Activated CD8-positive, alpha-beta T cell treated with anti-CD3 and anti-CD28 coated beads for 36 hours (primary cell): ENCODE measurements around the gene DPH6. TPM values are rescaled to one million over a fixed set of nuclear protein-coding genes. Genes with fewer than 3 reads are reported as not detected.

ENCODE experiments used
- ATAC-seq: fragments of 200-7000 bp; cut with Tn5 transposase; one replicate; pipeline ENCODE4 v1.10.0; 2021; ENCODE audit warnings: mild to moderate bottlenecking, moderate library complexity
- CTCF ChIA-PET: fragments of 350-600 bp; sonication (Branson Sonifier 250); formaldehyde crosslinking; loops from one replicate; lab custom pipeline; 2021; ENCODE audit warnings: antibody characterized with exemption; lab: Charles Lee
- POLR2A ChIA-PET: fragments of 350-600 bp; sonication (Branson Sonifier 250); formaldehyde crosslinking; loops from one replicate; lab custom pipeline; 2021; ENCODE audit warnings: antibody characterized with exemption; lab: Charles Lee
- DNase-seq: peaks from one replicate; pipeline ENCODE4 v3.0.0-alpha.2; 2020
- H3K27ac Mint-ChIP-seq: one replicate; pipeline ENCODE4 v1.8.0; 2021; ENCODE audit warnings: mild to moderate bottlenecking, mixed read lengths
- H3K27me3 Mint-ChIP-seq: one replicate; pipeline ENCODE4 v1.8.0; 2021; ENCODE audit warnings: mixed read lengths
- H3K36me3 Mint-ChIP-seq: one replicate; pipeline ENCODE4 v1.8.0; 2021; ENCODE audit warnings: low read depth, mixed read lengths
- H3K4me1 Mint-ChIP-seq: one replicate; pipeline ENCODE4 v1.8.0; 2021; ENCODE audit warnings: low read depth, mixed read lengths
- H3K4me3 Mint-ChIP-seq: one replicate; pipeline ENCODE4 v1.8.0; 2021; ENCODE audit warnings: mild to moderate bottlenecking, moderate library complexity, mixed read lengths
- H3K9me3 Mint-ChIP-seq: one replicate; pipeline ENCODE4 v1.8.0; 2021; ENCODE audit warnings: mixed read lengths
- CTCF ChIP-seq: fragments of 200-600 bp; IDR thresholded peaks from one replicate; pipeline ENCODE4 v1.8.0; 2022; ENCODE audit warnings: antibody characterized with exemption, mild to moderate bottlenecking
- intact Hi-C: fragments of 100-400 bp; cut with micrococcal nuclease; formaldehyde crosslinking; loops from one replicate; pipeline ENCODE4 v1.10.0; 2022
- total RNA-seq, 2 experiments: library from RNA; stranded (reverse); gene quantifications; one replicate each; pipeline ENCODE4 v1.2.3, GENCODE V29; 2021

Gene DPH6
- total RNA-seq, 2 experiments from 2014 or later, result 12.0 to 12.9 TPM

GRCh38 chr15:35486296-35486695, 59.7 kb downstream of the DPH6 start:
- H3K4me1 Mint-ChIP-seq, result peaks cover 4% of the 10 kb centered on the region
- no peak for ATAC-seq
- DNase-seq, result no peak
- CTCF ChIA-PET, result no interaction called here
- peaks cover 17% of the 10 kb centered on the region for H3K9me3 Mint-ChIP-seq
- no peak overlapping the region for H3K4me3 Mint-ChIP-seq
- intact Hi-C loops, result no loop called here
- peaks cover 37% of the 10 kb centered on the region for H3K36me3 Mint-ChIP-seq
- H3K27ac Mint-ChIP-seq, result no peak overlapping the region
- POLR2A ChIA-PET, result no interaction called here
- no peak for TF ChIP-seq CTCF
- no peaks in the 10 kb centered on the region for H3K27me3 Mint-ChIP-seq

GRCh38 chr15:35485411-35485810, 60.6 kb downstream of the DPH6 start:
- POLR2A ChIA-PET, result no interaction called here
- H3K36me3 Mint-ChIP-seq, result peaks cover 32% of the 10 kb centered on the region
- H3K27ac Mint-ChIP-seq, result no peak overlapping the region
- no peaks in the 10 kb centered on the region for H3K27me3 Mint-ChIP-seq
- no peak overlapping the region for H3K4me3 Mint-ChIP-seq
- H3K9me3 Mint-ChIP-seq, result peaks cover 17% of the 10 kb centered on the region
- DNase-seq (no peak), ATAC-seq (no peak)
- intact Hi-C loops, result no loop called here
- peaks cover 6% of the 10 kb centered on the region for H3K4me1 Mint-ChIP-seq
- no peak for TF ChIP-seq CTCF
- CTCF ChIA-PET, result no interaction called here

- Mint-ChIP-seq H3K36me3 (peaks cover 32% of the 10 kb centered on the region), H3K9me3 (peaks cover 17% of the 10 kb centered on the region), H3K4me3 (no peak overlapping the region), H3K27me3 (no peaks in the 10 kb centered on the region), H3K4me1 (peaks cover 6% of the 10 kb centered on the region), H3K27ac (no peak overlapping the region)
- ATAC-seq (no peak), DNase-seq (no peak)
- POLR2A ChIA-PET, result no interaction called here
- TF ChIP-seq CTCF, result no peak
- intact Hi-C loops, result no loop called here
- CTCF ChIA-PET, result no interaction called here
These were observed 61.6 kb downstream of the DPH6 start for GRCh38 chr15:35484231-35484945.

- intact Hi-C loops, result no loop called here
- H3K27ac Mint-ChIP-seq, result no peak overlapping the region
- DNase-seq, result no peak
- no peak overlapping the region for H3K4me3 Mint-ChIP-seq
- H3K27me3 Mint-ChIP-seq, result no peaks in the 10 kb centered on the region
- TF ChIP-seq CTCF, result no peak
- ATAC-seq, result peak; percentile 30
- H3K9me3 Mint-ChIP-seq, result peaks cover 6% of the 10 kb centered on the region
- H3K4me1 Mint-ChIP-seq, result peaks cover 6% of the 10 kb centered on the region
- ChIA-PET CTCF (no interaction called here), POLR2A (no interaction called here)
- peaks cover 16% of the 10 kb centered on the region for H3K36me3 Mint-ChIP-seq
These were observed 64.0 kb downstream of the DPH6 start for GRCh38 chr15:35481992-35482391.

- TF ChIP-seq CTCF, result no peak
- H3K4me1 Mint-ChIP-seq, result peaks cover 6% of the 10 kb centered on the region
- intact Hi-C loops, result no loop called here
- peaks cover 2% of the 10 kb centered on the region for H3K9me3 Mint-ChIP-seq
- H3K4me3 Mint-ChIP-seq, result no peak overlapping the region
- ATAC-seq, result no peak
- ChIA-PET CTCF (no interaction called here), POLR2A (no interaction called here)
- peaks cover 8% of the 10 kb centered on the region for H3K36me3 Mint-ChIP-seq
- no peaks in the 10 kb centered on the region for H3K27me3 Mint-ChIP-seq
- no peak overlapping the region for H3K27ac Mint-ChIP-seq
- DNase-seq, result no peak
These were observed 64.9 kb downstream of the DPH6 start for GRCh38 chr15:35481064-35481463.
